GM12872 (cell line): ENCODE data around the gene CACNA1G.

Experiments
- CTCF ChIP-seq: IDR thresholded peaks from 3 replicates; pipeline ENCODE4 v1.5.1; 2011; ENCODE audit warnings: low read depth, mild to moderate bottlenecking, low read length, moderate library complexity; ENCODE audit not compliant: insufficient read depth

CACNA1G gene

GRCh38 chr17:50612281-50612680 lies 51.8 kb downstream of the CACNA1G start:
- no peak for TF ChIP-seq CTCF

GRCh38 chr17:50613007-50613992 lies 52.8 kb downstream of the CACNA1G start:
- no peak for TF ChIP-seq CTCF

GRCh38 chr17:50614471-50615051 lies 54.0 kb downstream of the CACNA1G start:
- TF ChIP-seq CTCF, result no peak

- TF ChIP-seq CTCF, result no peak
These were observed 55.3 kb downstream of the CACNA1G start for GRCh38 chr17:50615828-50616227.

- no peak for TF ChIP-seq CTCF
These were observed 57.8 kb downstream of the CACNA1G start for GRCh38 chr17:50618300-50618699.

GRCh38 chr17:50618941-50619340 lies 58.4 kb downstream of the CACNA1G start:
- no peak for TF ChIP-seq CTCF

- TF ChIP-seq CTCF, result no peak
These were observed 59.0 kb downstream of the CACNA1G start for GRCh38 chr17:50619489-50619888.
